ENCODE results near the gene PDK3.

PDK3 gene

GRCh38 chrX:24513416-24513815 is 48.3 kb downstream of the PDK3 start:
- H3K9ac ChIP-seq (ENCODE audit: low read length), result no peak overlapping the region
- peaks cover 2% of the 10 kb centered on the region for H3K36me3 ChIP-seq (replicated peaks; ENCODE audit: low read depth, low read length)
- H3K4me3 ChIP-seq (ENCODE audit: low read length), result peak overlapping the region; percentile 23
- H2AFZ ChIP-seq (ENCODE audit: low read depth, low read length), result no peak overlapping the region
- no peaks in the 10 kb centered on the region for H4K20me1 ChIP-seq (ENCODE audit: insufficient read depth, low read length)
- H3K4me2 ChIP-seq (ENCODE audit: low read length), result peak overlapping the region; percentile 64
- H3K9me3 ChIP-seq (ENCODE audit: insufficient read depth, low read length), result no peaks in the 10 kb centered on the region
- peak overlapping the region; percentile 59 for H3K27ac ChIP-seq (ENCODE audit: low read length)
- H3K79me2 ChIP-seq (ENCODE audit: low read length), result no peaks in the 10 kb centered on the region
- peaks cover 33% of the 10 kb centered on the region for H3K4me1 ChIP-seq (ENCODE audit: low read length)
- H3K27me3 ChIP-seq (ENCODE audit: low read depth, low read length), result no peaks in the 10 kb centered on the region
- TF ChIP-seq CTCF (IDR thresholded peaks at IDR 0.05; ENCODE audit: low read depth, low read length), result no peak
- TF ChIP-seq EZH2phosphoT487 (IDR thresholded peaks at IDR 0.05; ENCODE audit: low read depth), result no peak

- TF ChIP-seq CTCF (IDR thresholded peaks at IDR 0.05; ENCODE audit: low read depth, low read length) (peak; percentile 39; the same call in 1 of the 2 replicates), EZH2phosphoT487 (IDR thresholded peaks at IDR 0.05; ENCODE audit: low read depth) (no peak)
- Histone ChIP-seq H3K9me3 (ENCODE audit: insufficient read depth, low read length) (no peaks in the 10 kb centered on the region), H3K36me3 (replicated peaks; ENCODE audit: low read depth, low read length) (peaks cover 5% of the 10 kb centered on the region), H3K4me2 (ENCODE audit: low read length) (no peak overlapping the region), H4K20me1 (ENCODE audit: insufficient read depth, low read length) (no peaks in the 10 kb centered on the region), H3K27me3 (ENCODE audit: low read depth, low read length) (no peaks in the 10 kb centered on the region), H3K4me1 (ENCODE audit: low read length) (peaks cover 41% of the 10 kb centered on the region), H3K9ac (ENCODE audit: low read length) (no peak overlapping the region), H2AFZ (ENCODE audit: low read depth, low read length) (no peak overlapping the region), H3K27ac (ENCODE audit: low read length) (no peak overlapping the region), H3K79me2 (ENCODE audit: low read length) (no peaks in the 10 kb centered on the region), H3K4me3 (ENCODE audit: low read length) (no peak overlapping the region)
Measured at GRCh38 chrX:24515447-24515846, 50.4 kb downstream of the PDK3 start.

GRCh38 chrX:24520472-24520871 is 55.4 kb downstream of the PDK3 start:
- Histone ChIP-seq H3K27ac (ENCODE audit: low read length) (no peak overlapping the region), H3K4me1 (ENCODE audit: low read length) (peaks cover 20% of the 10 kb centered on the region), H3K27me3 (ENCODE audit: low read depth, low read length) (no peaks in the 10 kb centered on the region), H3K9ac (ENCODE audit: low read length) (no peak overlapping the region), H3K4me2 (ENCODE audit: low read length) (peak overlapping the region; percentile 66), H2AFZ (ENCODE audit: low read depth, low read length) (no peak overlapping the region), H3K9me3 (ENCODE audit: insufficient read depth, low read length) (no peaks in the 10 kb centered on the region), H3K36me3 (replicated peaks; ENCODE audit: low read depth, low read length) (peaks cover 13% of the 10 kb centered on the region), H3K4me3 (ENCODE audit: low read length) (0 out of 2 replicates have a peak overlapping the region, but pooled peaks have one; percentile 30), H3K79me2 (ENCODE audit: low read length) (no peaks in the 10 kb centered on the region), H4K20me1 (ENCODE audit: insufficient read depth, low read length) (no peaks in the 10 kb centered on the region)
- TF ChIP-seq EZH2phosphoT487 (IDR thresholded peaks at IDR 0.05; ENCODE audit: low read depth) (no peak), CTCF (IDR thresholded peaks at IDR 0.05; ENCODE audit: low read depth, low read length) (no peak)

GRCh38 chrX:24525455-24525854 is 60.4 kb downstream of the PDK3 start:
- H3K27me3 ChIP-seq (ENCODE audit: low read depth, low read length), result no peaks in the 10 kb centered on the region
- H3K36me3 ChIP-seq (replicated peaks; ENCODE audit: low read depth, low read length), result peaks cover 20% of the 10 kb centered on the region

More at GRCh38 chrX:24525455-24525854, 60.4 kb downstream of the PDK3 start:
- Histone ChIP-seq H3K4me1 (ENCODE audit: low read length) (peaks cover 29% of the 10 kb centered on the region), H2AFZ (ENCODE audit: low read depth, low read length) (no peak overlapping the region), H3K4me3 (ENCODE audit: low read length) (no peak overlapping the region), H4K20me1 (ENCODE audit: insufficient read depth, low read length) (no peaks in the 10 kb centered on the region), H3K9me3 (ENCODE audit: insufficient read depth, low read length) (no peaks in the 10 kb centered on the region), H3K4me2 (ENCODE audit: low read length) (peak overlapping the region; percentile 24; the same call in 1 of the 2 replicates), H3K79me2 (ENCODE audit: low read length) (no peaks in the 10 kb centered on the region), H3K9ac (ENCODE audit: low read length) (no peak overlapping the region), H3K27ac (ENCODE audit: low read length) (peak overlapping the region; percentile 34; the same call in 1 of the 2 replicates)
- TF ChIP-seq EZH2phosphoT487 (IDR thresholded peaks at IDR 0.05; ENCODE audit: low read depth) (no peak), CTCF (IDR thresholded peaks at IDR 0.05; ENCODE audit: low read depth, low read length) (no peak)
